ENCODE results near the gene CDIPT.
"Not testable (repeated sequence)": the region's sequence is repeated elsewhere in the genome, so short reads cannot be mapped to it uniquely, and the experiment has no call there.

Gene CDIPT, protein sequence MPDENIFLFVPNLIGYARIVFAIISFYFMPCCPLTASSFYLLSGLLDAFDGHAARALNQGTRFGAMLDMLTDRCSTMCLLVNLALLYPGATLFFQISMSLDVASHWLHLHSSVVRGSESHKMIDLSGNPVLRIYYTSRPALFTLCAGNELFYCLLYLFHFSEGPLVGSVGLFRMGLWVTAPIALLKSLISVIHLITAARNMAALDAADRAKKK

GRCh38 chr16:29862884-29863668, at the start of gene CDIPT:
Gene CDIPT (minus strand): TSS chr16:29863226. CDS start chr16:29862857, 369 bp downstream.
- DNase-seq (ENCODE audit: low spot score) = peak; percentile 95

DNA sequence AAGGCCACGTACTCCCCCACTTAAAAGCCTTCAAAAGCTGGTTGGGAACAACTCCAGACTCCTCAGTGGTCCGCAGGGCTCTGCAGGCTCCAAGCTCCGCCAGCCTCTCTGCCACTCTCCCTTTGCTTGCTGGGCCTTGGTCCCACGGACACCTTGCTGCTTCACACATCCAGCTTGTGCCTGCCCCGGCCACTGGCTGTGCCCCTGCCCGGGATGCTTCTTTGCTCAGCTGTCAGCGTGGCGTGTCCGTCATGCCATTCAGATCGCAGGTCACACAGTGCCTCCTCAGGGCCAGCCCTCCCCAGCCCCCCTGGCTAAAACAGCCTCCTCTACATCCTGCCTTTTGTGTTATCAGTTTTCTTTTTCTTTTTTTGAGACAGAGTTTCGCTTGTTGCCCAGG, 49.1 kb upstream of the CDIPT start:
- DNase-seq (ENCODE audit: low spot score) = no peak

GRCh38 chr16:29911676-29912010, 48.6 kb upstream of the CDIPT start:
- no peak for DNase-seq (ENCODE audit: low spot score)

- DNase-seq (ENCODE audit: low spot score) = no peak
Observed at GRCh38 chr16:29910819-29911675, 48.0 kb upstream of the CDIPT start.

DNA sequence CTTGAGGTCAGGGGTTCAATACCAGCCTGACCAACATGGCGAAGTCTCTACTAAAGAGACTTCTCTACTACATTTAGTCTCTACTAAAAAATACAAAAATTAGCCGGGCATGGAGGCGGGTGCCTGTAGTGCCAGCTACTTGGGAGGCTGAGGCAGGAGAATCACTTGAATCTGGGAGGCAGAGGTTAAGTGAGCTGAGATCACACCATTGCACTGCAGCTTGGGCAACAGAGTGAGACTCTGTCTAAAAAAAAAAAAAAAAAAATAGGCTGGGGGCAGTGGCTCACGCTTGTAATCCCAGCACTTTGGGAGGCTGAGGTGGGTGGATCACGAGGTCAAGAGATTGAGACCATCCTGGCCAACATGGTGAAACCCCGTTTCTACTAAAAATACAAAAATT, 46.8 kb upstream of the CDIPT start:
- not testable (repeated sequence) for DNase-seq (ENCODE audit: low spot score)

GRCh38 chr16:29909391-29909790, 46.4 kb upstream of the CDIPT start:
- no peak for DNase-seq (ENCODE audit: low spot score)

DNA sequence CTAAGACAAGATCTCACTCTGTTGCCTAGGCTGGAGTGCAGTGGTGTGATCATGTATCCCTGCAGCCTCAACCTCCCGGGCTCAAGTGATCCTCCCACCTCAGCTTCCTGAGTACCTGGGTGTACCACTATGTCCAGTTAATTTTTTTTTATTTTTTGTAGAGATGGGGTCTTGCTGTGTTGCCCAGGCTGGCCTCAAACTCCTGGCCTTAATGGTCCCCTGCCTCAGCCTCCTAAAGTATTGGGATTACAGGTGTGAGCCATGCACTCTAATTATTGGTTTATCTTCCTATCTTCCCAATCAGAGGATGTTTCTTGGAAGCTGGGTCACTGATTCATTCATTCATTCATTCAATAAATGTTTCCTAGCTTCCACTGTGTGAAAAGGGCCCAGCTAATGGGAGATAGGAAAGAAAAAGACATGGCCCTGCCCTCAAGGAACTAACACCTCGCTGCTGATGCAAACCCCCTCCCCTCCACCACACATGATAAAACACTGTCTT, 45.7 kb upstream of the CDIPT start:
- no peak for DNase-seq (ENCODE audit: low spot score)

DNA sequence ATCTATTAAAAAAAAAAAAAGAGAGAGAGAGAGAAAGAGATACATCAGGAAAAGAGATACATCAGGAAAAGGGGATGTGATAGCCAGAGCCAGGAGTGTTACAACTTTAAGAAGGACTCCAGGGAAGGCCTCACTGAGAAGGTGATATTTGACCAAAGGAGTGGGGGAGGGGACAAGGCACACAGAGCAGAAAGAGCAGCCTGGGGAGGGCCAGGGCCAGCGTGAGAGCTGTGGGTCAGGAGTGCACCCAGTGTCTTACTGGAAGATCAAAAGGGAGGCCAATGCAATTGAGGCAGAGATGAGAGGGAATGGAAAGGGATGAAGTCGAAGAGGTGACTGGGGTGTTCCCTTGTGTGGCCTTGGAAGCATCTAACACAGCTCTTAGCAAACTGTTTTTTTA, 44.9 kb upstream of the CDIPT start:
- no peak for DNase-seq (ENCODE audit: low spot score)

GRCh38 chr16:29906520-29907244, 43.7 kb upstream of the CDIPT start:
- DNase-seq (ENCODE audit: low spot score) = no peak

DNA sequence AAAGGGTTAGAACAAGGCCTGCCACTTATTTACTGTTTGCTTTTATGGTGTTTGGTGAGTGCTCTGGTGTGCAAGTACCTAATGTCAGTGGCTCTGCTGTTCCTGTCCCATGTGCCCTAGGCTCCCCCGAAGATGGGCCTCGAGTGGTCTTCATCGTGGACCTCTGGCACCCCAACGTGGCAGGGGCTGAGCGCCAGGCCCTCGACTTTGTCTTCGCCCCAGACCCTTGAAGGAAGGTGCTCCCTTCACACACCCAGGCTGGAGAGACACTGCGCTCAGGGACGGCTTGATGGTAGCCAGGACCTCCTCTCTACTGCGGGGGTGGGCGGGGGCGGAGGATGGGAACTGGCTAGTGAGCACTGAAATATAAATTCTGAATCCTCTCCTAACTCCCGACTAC, 42.6 kb upstream of the CDIPT start:
- no peak for DNase-seq (ENCODE audit: low spot score)

GRCh38 chr16:29904947-29905346, 41.9 kb upstream of the CDIPT start:
- DNase-seq (ENCODE audit: low spot score) = no peak

- no peak for DNase-seq (ENCODE audit: low spot score)
Observed at GRCh38 chr16:29903590-29903989, 40.6 kb upstream of the CDIPT start.

DNA sequence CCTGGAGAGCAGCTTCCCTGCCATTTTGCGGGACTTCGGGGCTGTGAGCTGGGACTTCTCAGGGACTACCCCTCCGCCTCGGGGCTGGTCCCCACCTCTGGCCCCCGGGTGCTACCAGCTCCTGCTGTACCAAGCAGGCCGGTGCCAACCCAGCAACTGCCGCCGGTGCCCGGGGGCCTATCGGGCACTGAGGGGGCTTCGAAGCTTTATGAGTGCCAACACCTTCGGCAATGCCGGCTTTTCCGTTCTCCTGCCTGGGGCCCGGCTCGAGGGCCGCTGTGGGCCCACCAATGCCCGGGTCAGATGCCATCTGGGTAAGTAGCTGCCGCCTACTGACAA, 38.5 kb upstream of the CDIPT start:
- no peak for DNase-seq (ENCODE audit: low spot score)

GRCh38 chr16:29900888-29901606, 38.0 kb upstream of the CDIPT start:
- no peak for DNase-seq (ENCODE audit: low spot score)

DNA sequence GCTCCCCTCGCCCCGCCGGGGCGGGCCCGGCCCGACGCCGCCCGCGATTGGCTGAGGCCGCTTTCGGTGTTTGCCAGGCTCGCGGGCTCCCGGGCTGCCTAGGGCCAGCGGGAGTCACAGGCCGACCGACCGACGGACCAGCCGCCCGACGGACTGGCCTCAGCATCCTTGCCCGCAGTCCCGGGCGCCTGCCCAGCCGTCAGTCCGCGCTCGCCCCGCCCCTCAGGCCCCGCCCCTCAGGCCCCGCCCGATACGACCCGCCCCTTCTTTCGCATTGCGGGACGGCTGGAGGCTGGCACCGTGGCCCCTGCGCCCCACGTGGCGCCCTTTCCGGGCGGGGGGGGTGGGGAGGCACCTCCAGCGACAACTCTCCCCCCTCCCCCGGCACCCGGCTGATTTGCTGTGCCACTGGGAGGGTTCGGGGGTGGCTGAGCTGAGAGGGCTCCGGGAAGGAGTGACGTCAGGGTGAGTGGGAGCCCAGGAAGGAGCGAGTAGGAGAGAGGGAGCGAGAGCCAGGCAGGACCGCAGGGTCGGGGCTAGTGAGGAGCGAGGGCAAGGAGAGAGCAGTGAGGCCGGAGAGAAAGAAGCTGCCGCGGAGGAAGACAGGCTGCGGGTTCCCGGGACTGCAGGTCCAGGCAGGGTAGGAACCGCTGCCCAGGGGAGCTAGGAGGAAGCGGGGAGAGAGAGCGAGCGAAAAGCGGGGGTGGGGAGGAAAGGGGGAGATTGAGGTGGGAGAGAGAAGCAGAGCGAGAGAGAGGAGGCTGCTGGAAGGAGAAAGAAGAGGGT, 37.3 kb upstream of the CDIPT start, which contains the start of gene ASPHD1:
ASPHD1 (plus strand) TSS at position 387 of the 786 bp plus-strand sequence. CDS start 484 bp downstream, outside the sequence.
- DNase-seq (ENCODE audit: low spot score) = peak; percentile 74

GRCh38 chr16:29899516-29900101, 36.6 kb upstream of the CDIPT start, which contains the start of gene SEZ6L2:
Gene SEZ6L2 (minus strand): TSS chr16:29899550. CDS start chr16:29899019, 531 bp downstream.
- DNase-seq (ENCODE audit: low spot score) = no peak

DNA sequence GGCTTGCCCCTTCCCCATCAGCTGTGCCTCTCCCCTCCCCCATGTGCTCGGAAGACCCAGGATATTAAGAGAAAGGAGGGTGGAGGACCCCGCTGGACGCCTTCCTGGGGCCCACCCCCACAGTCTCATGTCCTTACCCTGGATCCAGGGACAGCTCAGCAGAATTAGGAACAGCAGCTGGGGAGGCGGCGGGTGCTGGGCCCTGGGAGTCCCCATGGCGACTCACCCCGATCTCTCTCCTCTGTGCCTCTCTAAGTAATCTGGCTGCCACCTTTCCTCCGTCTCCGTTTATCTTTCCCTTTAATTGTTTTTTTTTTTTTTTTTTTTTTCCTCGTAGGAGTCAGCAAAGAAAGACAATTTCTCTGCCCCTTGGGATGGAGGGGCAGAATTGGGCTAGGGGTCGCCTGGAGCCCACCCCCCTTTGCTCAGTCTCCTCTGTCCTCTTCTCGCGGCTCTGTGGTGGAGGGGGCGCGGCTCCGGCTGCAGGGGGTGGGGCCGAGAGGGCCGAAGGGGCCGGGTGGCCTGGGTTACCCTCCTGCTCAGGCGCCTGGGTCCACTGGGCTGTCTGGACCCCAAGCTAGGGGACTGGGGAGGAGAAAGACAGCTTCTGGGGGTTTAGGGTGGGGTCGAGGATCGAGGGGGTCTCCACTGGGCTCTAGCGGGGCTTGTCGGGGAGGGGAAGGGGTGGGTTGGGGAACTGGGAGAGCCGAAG, 35.9 kb upstream of the CDIPT start:
- DNase-seq (ENCODE audit: low spot score) = no peak

- no peak for DNase-seq (ENCODE audit: low spot score)
Observed at GRCh38 chr16:29898135-29898803, 35.2 kb upstream of the CDIPT start.

- DNase-seq (ENCODE audit: low spot score) = no peak
Observed at GRCh38 chr16:29897333-29897732, 34.3 kb upstream of the CDIPT start.

Data from CD4-positive, alpha-beta T cell treated with Interleukin-15 for 4 hours (primary cell).